A673 (cell line): ENCODE results near the gene AIF1. TPM values are rescaled to one million over a fixed set of nuclear protein-coding genes. Genes with fewer than 3 reads are reported as not detected.

Experiments
- BruUV-seq: library from RNA; stranded (reverse); fragments of 400-500 nt; replicated peaks from 2 replicates; lab custom pipeline; 2021; lab: Mats Ljungman, UMichigan
- CTCF ChIA-PET: fragments of 300-600 bp; sonication (Branson Sonifier 250); formaldehyde crosslinking; loops from one replicate; lab custom pipeline; 2022; ENCODE audit warnings: antibody characterized with exemption; lab: Charles Lee
- POLR2A ChIA-PET: fragments of 300-600 bp; sonication (Branson Sonifier 250); formaldehyde crosslinking; loops from one replicate; lab custom pipeline; 2022; ENCODE audit warnings: antibody characterized with exemption; ENCODE audit not compliant: low non-redundant PET; lab: Charles Lee
- DNase-seq: peaks from one replicate; pipeline ENCODE4 v3.0.0-alpha.2; 2015; ENCODE audit warnings: low spot score
- H3K27ac ChIP-seq: fragments of 200-600 bp; sonication (generic); 2 replicates; pipeline ENCODE4 v1.5.1; 2016; ENCODE audit warnings: mixed run types, low read depth, mild to moderate bottlenecking, mixed read lengths, antibody characterized with exemption, low read length; ENCODE audit not compliant: poor library complexity, severe bottlenecking
- H3K27me3 ChIP-seq: fragments of 200-600 bp; sonication (generic); replicated peaks from 2 replicates; pipeline ENCODE4 v1.6.1; 2017; ENCODE audit warnings: mixed run types, low read depth, mild to moderate bottlenecking, mixed read lengths, antibody characterized with exemption, low read length; ENCODE audit not compliant: insufficient read depth, poor library complexity
- H3K36me3 ChIP-seq: fragments of 200-600 bp; sonication (generic); 2 replicates; pipeline ENCODE4 v1.6.1; 2016; ENCODE audit warnings: mixed run types, mild to moderate bottlenecking, mixed read lengths, antibody characterized with exemption, low read length; ENCODE audit not compliant: insufficient read depth, poor library complexity, severe bottlenecking
- H3K4me1 ChIP-seq: fragments of 200-600 bp; sonication (generic); 2 replicates; pipeline ENCODE4 v1.6.1; 2017; ENCODE audit warnings: mixed run types, mild to moderate bottlenecking, mixed read lengths, antibody characterized with exemption, low read length; ENCODE audit not compliant: insufficient read depth, poor library complexity, severe bottlenecking
- H3K4me3 ChIP-seq: fragments of 200-600 bp; sonication (generic); 2 replicates; pipeline ENCODE4 v1.5.1; 2016; ENCODE audit warnings: low read depth, mixed run types, mild to moderate bottlenecking, mixed read lengths, low read length; ENCODE audit not compliant: poor library complexity, severe bottlenecking
- H3K9me3 ChIP-seq: fragments of 200-600 bp; sonication (generic); 2 replicates; pipeline ENCODE4 v1.6.1; 2016; ENCODE audit warnings: mixed run types, low read depth, mild to moderate bottlenecking, mixed read lengths, antibody characterized with exemption, low read length; ENCODE audit not compliant: poor library complexity, severe bottlenecking
- CTCF ChIP-seq: fragments of 300-800, 200-600 bp; sonication (generic); conservative IDR thresholded peaks from 2 replicates; pipeline ENCODE4 v1.5.1; 2017; ENCODE audit warnings: low read depth, mild to moderate bottlenecking, antibody characterized with exemption, low read length, moderate library complexity, mixed read lengths
- EZH2 ChIP-seq: fragments of 200-600 bp; sonication (generic); IDR thresholded peaks from 2 replicates; pipeline ENCODE4 v1.6.1; 2017; ENCODE audit warnings: borderline replicate concordance, low read depth, mild to moderate bottlenecking, mixed read lengths, antibody characterized with exemption, low read length; ENCODE audit not compliant: poor library complexity, severe bottlenecking
- intact Hi-C: fragments of 100-400 bp; cut with micrococcal nuclease; formaldehyde crosslinking; loops from one replicate; pipeline ENCODE4 v1.10.0; 2022; ENCODE audit not compliant: unreplicated experiment
- total RNA-seq: library from RNA; stranded (reverse); gene quantifications from 2 replicates; pipeline ENCODE4 v1.2.3, GENCODE V29; 2021

The AIF1 gene
- total RNA-seq, 1 experiment from 2014 or later, result 0.64 TPM

- POLR2A ChIA-PET, result interaction anchor here (0.5 kb wide), 1 partner anchor 24 kb away, joined by 4 read pairs; no protein-coding TSS in a partner anchor
- Histone ChIP-seq H3K4me1 (peaks cover 39% of the 10 kb centered on the region), H3K36me3 (peaks cover 19% of the 10 kb centered on the region), H3K27me3 (no peaks in the 10 kb centered on the region), H3K9me3 (no peaks in the 10 kb centered on the region), H3K4me3 (peak within 1 kb of the TSS; percentile 83), H3K27ac (peak within 1 kb of the TSS; percentile 88)
- intact Hi-C loops, result loop anchor here (5.0 kb wide), 1 partner anchor 38 kb away; the partner anchor contains the start of gene PRRC2A
- no TSS peak for BruUV-seq
- TF ChIP-seq EZH2 (no peak), CTCF (no peak)
- CTCF ChIA-PET, result interaction anchor here (0.6 to 1.0 kb wide), 4 partner anchors 8 to 178 kb away, joined by 4 to 6 read pairs (median 4); partner anchors contain the start of gene BAG6
- peak; percentile 92 for DNase-seq
These were observed 45.6 kb downstream of the AIF1 start, which contains the start of gene C6orf47 for GRCh38 chr6:31660381-31661261. C6orf47 (minus strand) TSS chr6:31660778; CDS start chr6:31659947, 831 bp downstream.

GRCh38 chr6:31661262-31662123 is 46.5 kb downstream of the AIF1 start:
- intact Hi-C loops, result loop anchor here (5.0 kb wide), 1 partner anchor 39 kb away; the partner anchor contains the start of gene PRRC2A
- no peak for TF ChIP-seq EZH2
- TF ChIP-seq CTCF, result no peak
- Histone ChIP-seq H3K27ac (peak overlapping the region; percentile 88), H3K4me1 (peaks cover 39% of the 10 kb centered on the region), H3K36me3 (peaks cover 19% of the 10 kb centered on the region), H3K27me3 (no peaks in the 10 kb centered on the region), H3K4me3 (peak overlapping the region; percentile 83), H3K9me3 (no peaks in the 10 kb centered on the region)
- DNase-seq, result no peak
- CTCF ChIA-PET, result interaction anchor here (0.6 to 1.0 kb wide), 4 partner anchors 9 to 179 kb away, joined by 4 to 6 read pairs (median 4); partner anchors contain the start of gene BAG6
- POLR2A ChIA-PET, result no interaction called here
- BruUV-seq, result no TSS peak
